ENCODE data around the gene PTPRK.

Gene PTPRK

GRCh38 chr6:127941228-127941627 lies 579.2 kb downstream of the PTPRK start:
- DNase-seq = no peak
- H3K9me3 ChIP-seq = no peaks in the 10 kb centered on the region
- TF ChIP-seq, protein P1, sequence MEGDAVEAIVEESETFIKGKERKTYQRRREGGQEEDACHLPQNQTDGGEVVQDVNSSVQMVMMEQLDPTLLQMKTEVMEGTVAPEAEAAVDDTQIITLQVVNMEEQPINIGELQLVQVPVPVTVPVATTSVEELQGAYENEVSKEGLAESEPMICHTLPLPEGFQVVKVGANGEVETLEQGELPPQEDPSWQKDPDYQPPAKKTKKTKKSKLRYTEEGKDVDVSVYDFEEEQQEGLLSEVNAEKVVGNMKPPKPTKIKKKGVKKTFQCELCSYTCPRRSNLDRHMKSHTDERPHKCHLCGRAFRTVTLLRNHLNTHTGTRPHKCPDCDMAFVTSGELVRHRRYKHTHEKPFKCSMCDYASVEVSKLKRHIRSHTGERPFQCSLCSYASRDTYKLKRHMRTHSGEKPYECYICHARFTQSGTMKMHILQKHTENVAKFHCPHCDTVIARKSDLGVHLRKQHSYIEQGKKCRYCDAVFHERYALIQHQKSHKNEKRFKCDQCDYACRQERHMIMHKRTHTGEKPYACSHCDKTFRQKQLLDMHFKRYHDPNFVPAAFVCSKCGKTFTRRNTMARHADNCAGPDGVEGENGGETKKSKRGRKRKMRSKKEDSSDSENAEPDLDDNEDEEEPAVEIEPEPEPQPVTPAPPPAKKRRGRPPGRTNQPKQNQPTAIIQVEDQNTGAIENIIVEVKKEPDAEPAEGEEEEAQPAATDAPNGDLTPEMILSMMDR (IDR thresholded peaks at IDR 0.05; ENCODE audit: low read depth, low read length) = no peak
- no peak overlapping the region for H3K4me3 ChIP-seq (ENCODE audit: low read depth, low read length)
- no peaks in the 10 kb centered on the region for H3K27me3 ChIP-seq
- peaks cover 4% of the 10 kb centered on the region; the same call in 1 of the 2 replicates for H3K4me1 ChIP-seq
- no peaks in the 10 kb centered on the region for H3K36me3 ChIP-seq

GRCh38 chr6:127939442-127940066 lies 580.8 kb downstream of the PTPRK start:
- Histone ChIP-seq H3K9me3 (no peaks in the 10 kb centered on the region), H3K4me1 (peaks cover 4% of the 10 kb centered on the region; the same call in 1 of the 2 replicates), H3K27me3 (no peaks in the 10 kb centered on the region), H3K4me3 (ENCODE audit: low read depth, low read length) (no peak overlapping the region), H3K36me3 (no peaks in the 10 kb centered on the region)
- DNase-seq = no peak
- TF ChIP-seq, protein P1 (IDR thresholded peaks at IDR 0.05; ENCODE audit: low read depth, low read length) = no peak

DNA sequence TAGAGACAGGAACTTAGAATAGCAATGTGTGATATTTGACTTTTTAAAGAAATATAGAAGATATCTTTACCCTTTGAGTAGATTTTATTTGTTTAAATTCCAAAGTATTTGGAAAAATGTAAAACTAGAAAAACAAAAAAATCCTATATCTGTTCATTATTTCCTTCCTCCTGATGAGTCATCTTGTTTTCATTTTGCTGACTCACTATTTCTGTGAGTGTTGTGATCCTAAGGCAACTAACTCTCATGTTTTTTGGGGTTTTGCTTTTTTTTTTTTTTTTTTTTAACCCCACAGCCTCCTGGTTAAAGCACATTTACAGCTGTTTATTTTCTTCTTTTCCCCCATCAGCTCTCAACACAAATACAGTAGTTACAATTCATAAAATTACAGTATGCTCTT lies 581.7 kb downstream of the PTPRK start:
- no peak overlapping the region for H3K4me3 ChIP-seq (ENCODE audit: low read depth, low read length)
- H3K27me3 ChIP-seq = no peaks in the 10 kb centered on the region
- H3K9me3 ChIP-seq = no peaks in the 10 kb centered on the region
- H3K4me1 ChIP-seq = peaks cover 4% of the 10 kb centered on the region; the same call in 1 of the 2 replicates
- DNase-seq = no peak
- no peaks in the 10 kb centered on the region for H3K36me3 ChIP-seq
- TF ChIP-seq, protein P1 (IDR thresholded peaks at IDR 0.05; ENCODE audit: low read depth, low read length) = no peak

DNA sequence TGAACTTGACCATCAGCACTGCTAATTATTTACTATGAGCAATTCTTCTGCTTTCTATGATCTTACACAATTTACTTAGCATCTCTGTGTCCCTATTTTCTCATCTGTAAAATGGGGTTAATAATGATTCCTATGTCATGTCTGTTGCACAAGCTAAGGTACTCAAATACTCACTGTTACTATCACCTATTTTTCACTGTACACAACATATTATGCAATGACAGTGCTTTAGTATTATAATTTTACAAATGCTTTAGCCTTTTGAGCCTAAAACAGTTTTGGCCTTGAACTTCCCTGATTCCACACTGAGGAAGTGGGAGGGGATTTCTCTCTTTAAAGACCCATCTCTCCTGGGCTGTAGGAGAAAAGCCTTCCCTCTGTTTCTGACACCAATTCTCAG lies 582.7 kb downstream of the PTPRK start:
- H3K27me3 ChIP-seq = no peaks in the 10 kb centered on the region

GRCh38 chr6:127937102-127937501 lies 583.3 kb downstream of the PTPRK start:
- Histone ChIP-seq H3K9me3 (no peaks in the 10 kb centered on the region), H3K36me3 (no peaks in the 10 kb centered on the region), H3K4me3 (ENCODE audit: low read depth, low read length) (no peak overlapping the region), H3K27me3 (no peaks in the 10 kb centered on the region), H3K4me1 (peaks cover 4% of the 10 kb centered on the region; the same call in 1 of the 2 replicates)
- DNase-seq = no peak
- TF ChIP-seq, protein P1 (IDR thresholded peaks at IDR 0.05; ENCODE audit: low read depth, low read length) = no peak

More for the DNA sequence above, 582.7 kb downstream of the PTPRK start:
- H3K4me1 ChIP-seq = peaks cover 4% of the 10 kb centered on the region; the same call in 1 of the 2 replicates
- TF ChIP-seq, protein P1 (IDR thresholded peaks at IDR 0.05; ENCODE audit: low read depth, low read length) = no peak
- no peaks in the 10 kb centered on the region for H3K36me3 ChIP-seq
- no peak overlapping the region for H3K4me3 ChIP-seq (ENCODE audit: low read depth, low read length)
- H3K9me3 ChIP-seq = no peaks in the 10 kb centered on the region
- no peak for DNase-seq

- Histone ChIP-seq H3K27me3 (no peaks in the 10 kb centered on the region), H3K9me3 (no peaks in the 10 kb centered on the region), H3K36me3 (no peaks in the 10 kb centered on the region), H3K4me3 (ENCODE audit: low read depth, low read length) (no peak overlapping the region), H3K4me1 (peaks cover 4% of the 10 kb centered on the region; the same call in 1 of the 2 replicates)
- no peak for DNase-seq
- TF ChIP-seq, protein P1 (IDR thresholded peaks at IDR 0.05; ENCODE audit: low read depth, low read length) = no peak
These were observed 585.4 kb downstream of the PTPRK start for GRCh38 chr6:127934956-127935355.

Measured in BE2C (cell line).